Loucy (cell line): ENCODE results near the gene CXCL10.

Experiments
- EZH2phosphoT487 ChIP-seq: fragments of 200-600 bp; IDR thresholded peaks from 2 replicates; pipeline ENCODE4 v1.6.1; 2018; ENCODE audit warnings: antibody characterized with exemption, mild to moderate bottlenecking, moderate library complexity, borderline replicate concordance
- TF ChIP-seq, protein P1 (sequence below): fragments of 200-600 bp; sonication (generic); conservative IDR thresholded peaks from 2 replicates; pipeline ENCODE4 v1.5.1; 2014; ENCODE audit warnings: mild to moderate bottlenecking, antibody characterized with exemption, low read length

DNA sequence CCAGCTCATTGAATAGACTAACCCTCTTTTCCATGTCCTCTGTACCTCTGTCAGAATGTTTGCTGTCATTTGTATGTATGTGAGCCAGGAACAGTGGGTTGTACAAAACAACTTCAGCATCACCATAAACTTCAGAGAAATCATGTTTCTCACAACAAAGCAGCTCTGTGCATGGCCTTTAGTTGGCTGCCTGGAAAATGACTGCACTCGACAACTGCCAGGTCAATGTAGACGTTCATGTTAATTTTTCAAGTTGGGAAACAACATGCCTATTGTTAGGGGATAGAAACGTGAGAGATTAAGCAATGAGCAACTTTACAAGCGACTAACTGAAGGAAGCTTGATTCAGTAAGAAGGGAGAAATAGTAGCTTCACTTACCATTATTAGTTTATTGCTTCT, 30.4 kb upstream of the CXCL10 start:
- TF ChIP-seq, protein P1, sequence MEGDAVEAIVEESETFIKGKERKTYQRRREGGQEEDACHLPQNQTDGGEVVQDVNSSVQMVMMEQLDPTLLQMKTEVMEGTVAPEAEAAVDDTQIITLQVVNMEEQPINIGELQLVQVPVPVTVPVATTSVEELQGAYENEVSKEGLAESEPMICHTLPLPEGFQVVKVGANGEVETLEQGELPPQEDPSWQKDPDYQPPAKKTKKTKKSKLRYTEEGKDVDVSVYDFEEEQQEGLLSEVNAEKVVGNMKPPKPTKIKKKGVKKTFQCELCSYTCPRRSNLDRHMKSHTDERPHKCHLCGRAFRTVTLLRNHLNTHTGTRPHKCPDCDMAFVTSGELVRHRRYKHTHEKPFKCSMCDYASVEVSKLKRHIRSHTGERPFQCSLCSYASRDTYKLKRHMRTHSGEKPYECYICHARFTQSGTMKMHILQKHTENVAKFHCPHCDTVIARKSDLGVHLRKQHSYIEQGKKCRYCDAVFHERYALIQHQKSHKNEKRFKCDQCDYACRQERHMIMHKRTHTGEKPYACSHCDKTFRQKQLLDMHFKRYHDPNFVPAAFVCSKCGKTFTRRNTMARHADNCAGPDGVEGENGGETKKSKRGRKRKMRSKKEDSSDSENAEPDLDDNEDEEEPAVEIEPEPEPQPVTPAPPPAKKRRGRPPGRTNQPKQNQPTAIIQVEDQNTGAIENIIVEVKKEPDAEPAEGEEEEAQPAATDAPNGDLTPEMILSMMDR, result no peak
- TF ChIP-seq EZH2phosphoT487, result no peak
